OCI-LY3 (cell line): ENCODE results near the gene SLC39A13.

Experiments
- H2AFZ ChIP-seq: fragments of 200-600, 300-600 bp; shearing (Covaris generic); 2 replicates; pipeline ENCODE4 v1.6.0; 2014; ENCODE audit warnings: antibody characterized with exemption, low read depth, low read length
- H3K27ac ChIP-seq: fragments of 200-600, 300-600 bp; sonication (generic); 2 replicates; pipeline ENCODE4 v1.5.1; 2014; ENCODE audit warnings: mild to moderate bottlenecking, low read length, moderate library complexity, mixed read lengths
- H3K27me3 ChIP-seq: fragments of 200-600, 300-600 bp; sonication (generic); 2 replicates; pipeline ENCODE4 v1.6.1; 2014; ENCODE audit warnings: low read depth, low read length, mixed read lengths
- H3K36me3 ChIP-seq: fragments of 200-600, 300-600 bp; sonication (generic); replicated peaks from 2 replicates; pipeline ENCODE3; 2014; ENCODE audit warnings: low read depth, low read length, mixed read lengths
- H3K4me1 ChIP-seq: fragments of 300-600, 200-600 bp; sonication (generic); 2 replicates; pipeline ENCODE4 v1.6.1; 2014; ENCODE audit warnings: low read length, mixed read lengths
- H3K4me2 ChIP-seq: fragments of 200-600, 300-600 bp; sonication (generic); 2 replicates; pipeline ENCODE4 v1.6.1; 2014; ENCODE audit warnings: low read length, mixed read lengths
- H3K4me3 ChIP-seq: fragments of 300-600, 200-600 bp; sonication (generic); 2 replicates; pipeline ENCODE4 v1.5.1; 2014; ENCODE audit warnings: antibody characterized with exemption, mild to moderate bottlenecking, low read length, moderate library complexity
- H3K79me2 ChIP-seq: fragments of 300-600, 200-600 bp; shearing (Covaris generic); 2 replicates; pipeline ENCODE4 v1.6.1; 2014; ENCODE audit warnings: mild to moderate bottlenecking, low read length, mixed read lengths
- H3K9ac ChIP-seq: fragments of 300-600, 200-600 bp; shearing (Covaris generic); 2 replicates; pipeline ENCODE4 v1.6.0; 2014; ENCODE audit warnings: mild to moderate bottlenecking, low read length, moderate library complexity
- H3K9me3 ChIP-seq: fragments of 200-600, 300-600 bp; shearing (Covaris generic); 2 replicates; pipeline ENCODE4 v1.6.1; 2014; ENCODE audit warnings: low read length, mixed read lengths; ENCODE audit not compliant: insufficient read depth
- H4K20me1 ChIP-seq: fragments of 200-600, 300-600 bp; sonication (generic); 2 replicates; pipeline ENCODE4 v1.6.1; 2016; ENCODE audit warnings: low read length, mixed read lengths; ENCODE audit not compliant: insufficient read depth
- EZH2phosphoT487 ChIP-seq: fragments of 200-600 bp; shearing (Covaris generic); IDR thresholded peaks from 2 replicates; pipeline ENCODE4 v1.6.1; 2018; ENCODE audit warnings: antibody characterized with exemption, mixed run types, low read depth
- TF ChIP-seq, protein P1 (sequence below): fragments of 200-600, 300-600 bp; sonication (generic); IDR thresholded peaks from 2 replicates; pipeline ENCODE4 v1.5.1; 2014; ENCODE audit warnings: antibody characterized with exemption, low read length, low read depth

Gene SLC39A13

DNA sequence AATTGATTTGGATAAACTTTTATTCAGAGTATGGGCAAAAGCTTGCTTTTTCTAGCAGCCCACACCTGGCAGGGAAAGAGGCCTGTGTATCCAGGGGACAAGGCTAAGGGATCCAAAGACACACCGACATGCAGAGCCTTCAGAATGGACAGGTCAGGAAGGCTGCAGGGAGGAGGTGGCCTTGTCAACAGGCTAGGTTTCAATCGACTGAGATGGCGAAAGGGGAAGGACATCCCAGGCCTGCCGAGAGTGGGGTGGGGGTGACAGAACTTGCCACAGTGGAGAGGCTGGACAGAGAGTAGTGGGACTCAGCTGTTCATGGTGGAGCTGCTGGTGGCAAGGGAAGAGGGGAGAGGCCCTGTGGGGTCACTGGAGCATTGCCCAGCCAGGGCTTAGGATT is 5.3 kb upstream of the SLC39A13 start:
- Histone ChIP-seq H4K20me1 (no peaks in the 10 kb centered on the region), H3K4me3 (no peak overlapping the region), H2AFZ (no peak overlapping the region), H3K27ac (no peak overlapping the region), H3K9ac (no peak overlapping the region), H3K9me3 (no peaks in the 10 kb centered on the region; the same call in 1 of the 2 replicates), H3K36me3 (no peaks in the 10 kb centered on the region), H3K79me2 (no peaks in the 10 kb centered on the region), H3K4me1 (peaks cover 29% of the 10 kb centered on the region), H3K27me3 (no peaks in the 10 kb centered on the region), H3K4me2 (no peak overlapping the region)
- no peak for TF ChIP-seq EZH2phosphoT487
- TF ChIP-seq, protein P1, sequence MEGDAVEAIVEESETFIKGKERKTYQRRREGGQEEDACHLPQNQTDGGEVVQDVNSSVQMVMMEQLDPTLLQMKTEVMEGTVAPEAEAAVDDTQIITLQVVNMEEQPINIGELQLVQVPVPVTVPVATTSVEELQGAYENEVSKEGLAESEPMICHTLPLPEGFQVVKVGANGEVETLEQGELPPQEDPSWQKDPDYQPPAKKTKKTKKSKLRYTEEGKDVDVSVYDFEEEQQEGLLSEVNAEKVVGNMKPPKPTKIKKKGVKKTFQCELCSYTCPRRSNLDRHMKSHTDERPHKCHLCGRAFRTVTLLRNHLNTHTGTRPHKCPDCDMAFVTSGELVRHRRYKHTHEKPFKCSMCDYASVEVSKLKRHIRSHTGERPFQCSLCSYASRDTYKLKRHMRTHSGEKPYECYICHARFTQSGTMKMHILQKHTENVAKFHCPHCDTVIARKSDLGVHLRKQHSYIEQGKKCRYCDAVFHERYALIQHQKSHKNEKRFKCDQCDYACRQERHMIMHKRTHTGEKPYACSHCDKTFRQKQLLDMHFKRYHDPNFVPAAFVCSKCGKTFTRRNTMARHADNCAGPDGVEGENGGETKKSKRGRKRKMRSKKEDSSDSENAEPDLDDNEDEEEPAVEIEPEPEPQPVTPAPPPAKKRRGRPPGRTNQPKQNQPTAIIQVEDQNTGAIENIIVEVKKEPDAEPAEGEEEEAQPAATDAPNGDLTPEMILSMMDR: no peak

DNA sequence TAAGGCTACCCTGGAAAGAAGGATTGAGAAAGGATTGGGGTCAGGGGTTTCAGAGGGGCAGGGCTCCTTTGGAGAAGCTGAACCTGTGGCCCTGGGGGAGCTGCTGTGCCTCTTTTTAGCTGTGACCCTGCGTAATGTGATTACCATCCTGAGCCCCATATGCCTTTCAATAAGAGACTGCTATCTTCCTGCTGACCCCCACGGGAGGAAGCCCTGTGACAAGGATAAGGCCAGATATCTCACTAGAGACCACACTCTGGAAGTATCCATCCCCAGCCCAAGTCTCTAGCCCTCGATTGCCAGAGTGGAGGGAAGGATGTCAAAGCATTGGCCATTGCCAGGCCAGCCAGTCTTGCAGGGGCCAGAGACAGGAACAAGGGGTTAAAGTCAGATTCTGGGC is 4.8 kb upstream of the SLC39A13 start:
- no peak overlapping the region for H3K27ac ChIP-seq
- H2AFZ ChIP-seq: peak overlapping the region; percentile 23; the same call in 1 of the 2 replicates

DNA sequence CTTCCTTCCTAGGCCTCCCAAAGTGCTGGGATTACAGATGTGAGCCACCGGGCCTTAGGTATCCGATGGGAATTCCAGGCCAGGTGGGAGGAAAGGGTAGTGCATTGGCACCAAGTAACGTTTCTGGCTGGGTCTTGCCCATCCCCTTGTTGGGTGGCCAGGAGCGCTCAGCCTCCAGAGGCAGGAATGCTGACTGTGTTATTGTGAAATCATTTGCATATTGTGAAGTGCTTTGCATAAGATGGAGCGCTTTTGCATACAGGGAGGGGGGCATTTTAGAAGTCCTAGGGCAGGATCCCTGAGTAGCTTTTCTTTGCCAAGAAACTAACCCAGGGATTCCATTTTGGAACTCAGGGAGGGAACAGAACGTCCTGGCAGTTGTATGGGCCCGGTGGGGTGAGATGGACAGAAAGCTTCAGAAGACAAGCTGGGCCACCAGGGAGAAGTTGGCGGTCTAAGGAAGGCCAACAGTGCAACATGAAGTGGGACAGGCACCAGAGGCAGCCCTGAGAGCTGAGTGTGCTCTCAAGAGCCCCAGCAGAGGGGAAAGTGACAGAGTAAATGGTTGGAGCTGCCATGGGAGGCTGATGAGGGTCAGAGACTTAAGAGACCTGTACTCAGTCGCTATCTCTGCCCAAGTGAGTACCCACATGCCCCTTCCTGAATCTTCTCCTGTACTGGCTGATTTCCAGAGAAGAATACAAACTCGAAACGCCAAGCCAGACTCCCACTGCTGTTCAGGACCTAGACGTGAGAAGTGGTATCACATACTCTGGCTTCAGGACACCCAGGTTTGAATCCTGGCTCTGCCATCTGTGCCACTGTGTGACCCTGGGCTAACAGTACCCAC is 1.3 kb upstream of the SLC39A13 start:
- peaks cover 19% of the 10 kb centered on the region for H3K4me1 ChIP-seq
- peak overlapping the region; percentile 89 for H3K27ac ChIP-seq
- H4K20me1 ChIP-seq: no peaks in the 10 kb centered on the region

More for the DNA sequence above, 4.8 kb upstream of the SLC39A13 start:
- no peaks in the 10 kb centered on the region for H3K36me3 ChIP-seq
- no peak overlapping the region for H3K4me2 ChIP-seq
- no peaks in the 10 kb centered on the region for H3K27me3 ChIP-seq
- TF ChIP-seq, protein P1: no peak
- no peak for TF ChIP-seq EZH2phosphoT487
- H3K9ac ChIP-seq: no peak overlapping the region
- no peaks in the 10 kb centered on the region for H4K20me1 ChIP-seq
- no peaks in the 10 kb centered on the region for H3K79me2 ChIP-seq
- H3K4me1 ChIP-seq: peaks cover 29% of the 10 kb centered on the region
- H3K9me3 ChIP-seq: no peaks in the 10 kb centered on the region; the same call in 1 of the 2 replicates
- no peak overlapping the region for H3K4me3 ChIP-seq

More for the DNA sequence above, 1.3 kb upstream of the SLC39A13 start:
- Histone ChIP-seq H3K4me3 (peak overlapping the region; percentile 88), H3K4me2 (peak overlapping the region; percentile 94), H3K27me3 (no peaks in the 10 kb centered on the region), H3K9me3 (no peaks in the 10 kb centered on the region), H3K9ac (peak overlapping the region; percentile 89), H3K36me3 (no peaks in the 10 kb centered on the region), H3K79me2 (no peaks in the 10 kb centered on the region), H2AFZ (peak overlapping the region; percentile 57; the same call in 1 of the 2 replicates)
- TF ChIP-seq, protein P1: no peak
- no peak for TF ChIP-seq EZH2phosphoT487
